Activated T-cell treated with anti-CD3 and anti-CD28 coated beads for 1 hour (primary cell): ENCODE data around the gene NR5A2.

Experiments
- DNase-seq: peaks from one replicate; pipeline ENCODE4 v3.0.0-alpha.2; 2020; ENCODE audit warnings: low read depth

NR5A2 gene

DNA sequence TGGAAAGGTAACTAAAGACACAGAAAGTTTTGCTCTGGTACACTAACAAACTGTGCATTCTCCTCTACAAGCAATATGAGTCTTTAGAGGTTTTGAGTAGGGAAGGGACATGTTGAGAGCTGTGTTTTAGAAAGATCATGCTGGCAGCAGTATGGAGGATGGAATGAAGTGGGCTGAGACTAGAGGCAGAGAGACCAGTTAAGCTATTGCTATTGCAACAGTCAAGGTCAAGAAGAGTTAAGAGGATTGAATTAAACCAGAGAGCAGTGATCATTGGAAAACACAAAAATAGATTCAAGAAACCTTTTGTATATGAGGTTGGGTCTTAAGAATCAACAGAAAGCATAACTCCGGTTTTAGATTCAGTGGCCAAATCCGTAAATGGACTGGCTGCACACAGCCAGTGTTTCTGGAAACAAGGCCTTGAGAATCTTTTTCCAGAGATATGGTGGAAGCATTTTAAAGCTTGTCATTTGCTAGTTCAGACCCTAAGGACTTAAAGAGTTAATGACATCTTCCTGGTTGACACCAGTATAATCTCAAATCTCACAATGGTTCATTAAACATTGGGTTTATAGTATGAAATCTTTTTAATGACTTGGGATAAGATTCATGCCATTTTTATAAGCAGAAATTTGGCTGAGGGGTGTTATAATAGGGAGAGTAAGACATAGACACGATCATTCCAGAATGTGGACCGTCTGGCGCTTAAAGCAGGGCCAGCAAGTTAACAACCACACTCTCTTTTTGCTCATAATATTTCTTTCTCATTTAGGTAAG lies 177.9 kb downstream of the NR5A2 start:
- DNase-seq, result no peak

DNA sequence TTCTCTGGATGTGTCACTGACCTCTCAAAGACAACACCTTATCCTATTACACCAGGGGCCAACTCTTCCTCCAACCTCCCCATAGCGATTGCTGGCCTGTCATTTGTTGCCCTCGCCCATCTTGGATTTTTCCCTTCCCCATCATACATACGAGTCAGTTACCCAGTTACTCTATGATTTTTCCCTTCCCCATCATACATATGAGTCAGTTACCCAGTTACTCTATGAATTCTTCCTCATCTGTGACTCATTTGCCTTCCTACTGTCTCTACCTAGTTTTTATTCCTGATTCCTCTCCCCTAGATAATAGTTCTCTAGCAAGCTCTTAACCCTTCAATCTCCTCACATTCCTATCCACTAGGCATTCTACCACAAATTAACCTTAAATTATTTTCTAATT lies 178.8 kb downstream of the NR5A2 start:
- no peak for DNase-seq

DNA sequence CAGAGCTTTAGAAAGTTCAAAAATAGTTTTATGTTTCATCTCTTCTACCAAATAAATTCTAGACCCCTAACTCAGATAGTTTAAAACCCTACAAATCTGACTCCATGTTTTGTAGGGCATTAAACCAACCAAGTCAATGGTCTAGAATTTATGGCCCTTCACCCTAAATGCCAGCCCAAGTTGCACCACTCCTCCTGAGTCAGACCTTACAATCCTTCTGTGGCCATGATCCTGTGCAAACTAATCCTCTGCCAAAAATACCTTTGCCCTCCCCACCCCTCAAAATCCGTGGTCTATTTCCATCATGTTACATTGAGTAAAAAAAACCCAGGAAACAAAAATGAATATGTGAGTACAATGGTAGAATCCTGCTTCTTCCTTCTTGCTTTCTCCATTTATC lies 179.3 kb downstream of the NR5A2 start:
- no peak for DNase-seq

DNA sequence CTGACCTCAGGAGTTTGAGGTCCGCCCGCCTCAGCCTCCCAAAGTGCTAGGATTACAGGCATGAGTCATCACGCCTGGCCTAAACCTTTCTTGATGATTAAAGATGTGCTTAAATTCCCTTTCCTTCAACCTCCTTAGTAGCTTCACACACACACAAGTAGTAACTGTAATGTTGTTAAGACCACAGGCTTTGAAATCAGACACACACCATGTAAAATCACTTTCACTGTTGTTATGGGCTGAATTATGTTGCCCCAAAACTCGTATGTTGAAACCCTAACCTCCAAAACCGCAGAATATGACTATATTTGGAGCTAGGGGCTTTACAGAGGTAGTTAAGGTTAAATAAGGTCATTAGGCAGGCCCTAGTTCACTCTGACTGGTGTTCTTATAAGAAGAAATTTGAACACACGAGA lies 180.2 kb downstream of the NR5A2 start:
- DNase-seq, result no peak

DNA sequence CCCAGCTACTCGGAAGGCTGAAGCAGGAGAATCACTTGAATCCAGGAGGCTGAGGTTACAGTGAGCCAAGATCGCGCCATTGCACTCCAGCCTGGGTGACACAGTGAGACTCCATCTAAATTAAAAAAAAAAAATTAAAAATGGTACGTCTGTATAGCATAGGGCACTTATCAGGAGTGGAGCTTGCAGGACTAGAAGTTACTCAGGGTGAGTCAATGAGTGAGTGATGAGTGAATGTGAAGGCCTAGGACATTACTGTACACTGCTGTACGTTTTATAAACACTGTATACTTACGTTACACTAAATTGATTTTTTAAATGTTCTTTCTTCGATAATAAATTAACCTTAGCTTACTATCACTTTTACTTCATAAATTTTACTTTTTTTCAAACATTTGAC lies 183.6 kb downstream of the NR5A2 start:
- no peak for DNase-seq

DNA sequence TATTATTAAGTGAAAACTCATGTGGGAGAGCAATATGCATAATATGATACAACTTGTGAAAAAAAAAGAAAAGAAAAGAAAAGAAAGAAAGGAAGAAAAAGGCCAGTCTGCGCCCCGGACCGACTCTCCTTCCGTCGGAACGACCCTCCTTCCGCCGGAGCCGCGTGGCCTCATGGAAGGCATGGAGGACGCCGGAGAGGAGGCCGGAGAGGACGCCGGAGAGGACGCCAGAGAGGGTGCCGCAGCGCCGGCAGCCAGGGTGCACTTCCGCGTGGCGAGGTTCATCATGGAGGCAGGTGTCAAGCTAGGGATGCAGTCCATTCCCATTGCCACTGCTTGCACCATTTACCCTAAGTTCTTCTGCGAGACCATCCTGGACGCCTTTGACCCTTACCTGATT lies 185.9 kb downstream of the NR5A2 start:
- no peak for DNase-seq

DNA sequence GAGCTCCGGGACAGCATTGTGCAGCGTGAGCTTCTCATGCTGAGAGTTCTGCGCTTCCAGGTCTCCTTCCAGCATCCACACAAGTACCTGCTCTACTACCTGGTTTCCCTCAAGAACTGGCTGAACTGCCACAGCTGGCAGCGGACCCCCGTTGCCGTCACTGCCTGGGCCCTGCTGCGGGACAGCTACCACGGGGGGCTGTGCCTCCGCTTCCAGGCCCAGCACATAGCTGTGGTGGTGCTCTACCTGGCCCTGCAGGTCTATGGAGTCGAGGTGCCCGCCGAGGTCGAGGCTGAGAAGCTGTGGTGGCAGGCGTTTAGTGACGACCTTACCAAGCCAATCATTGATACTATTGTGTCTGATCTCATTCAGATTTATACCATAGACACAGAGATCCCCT lies 186.4 kb downstream of the NR5A2 start:
- DNase-seq, result no peak

DNA sequence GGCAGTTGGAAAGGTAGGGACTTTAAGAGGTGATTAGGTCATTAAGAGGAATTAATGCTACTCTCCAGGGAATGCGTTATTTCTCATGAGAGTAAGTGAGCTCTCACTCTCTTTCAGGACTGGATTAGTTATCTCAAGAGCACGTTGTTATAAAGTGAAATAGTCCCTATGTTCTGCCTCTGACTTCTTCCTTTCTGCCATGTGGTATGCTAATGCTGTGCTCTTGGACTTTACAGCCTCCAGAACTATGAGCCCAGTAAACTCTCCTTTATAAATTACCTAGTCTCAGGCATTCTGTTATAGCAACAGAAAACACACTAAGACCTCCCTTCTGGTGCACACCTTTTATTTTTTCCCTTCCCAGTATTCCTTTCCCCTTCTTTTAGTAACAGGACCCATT lies 187.8 kb downstream of the NR5A2 start:
- no peak for DNase-seq

DNA sequence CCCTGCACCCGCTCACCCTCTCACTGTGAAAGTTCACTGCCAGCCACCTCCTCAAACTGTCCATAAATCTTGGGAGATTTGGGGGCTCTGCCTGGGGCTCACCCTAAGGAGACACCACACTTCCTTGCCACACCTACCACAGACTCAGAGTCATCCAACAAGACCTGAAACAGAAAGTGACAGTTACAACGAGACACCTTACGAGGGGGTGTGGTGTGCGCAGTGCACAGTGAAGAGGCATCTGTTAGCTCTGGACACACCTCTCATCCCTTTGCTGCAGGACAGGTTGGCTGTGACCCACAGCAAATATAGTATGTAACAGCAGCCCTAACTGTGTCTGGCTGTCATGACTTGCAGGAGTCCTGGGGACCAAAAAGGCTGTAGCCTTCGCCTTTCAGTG lies 190.2 kb downstream of the NR5A2 start:
- no peak for DNase-seq

DNA sequence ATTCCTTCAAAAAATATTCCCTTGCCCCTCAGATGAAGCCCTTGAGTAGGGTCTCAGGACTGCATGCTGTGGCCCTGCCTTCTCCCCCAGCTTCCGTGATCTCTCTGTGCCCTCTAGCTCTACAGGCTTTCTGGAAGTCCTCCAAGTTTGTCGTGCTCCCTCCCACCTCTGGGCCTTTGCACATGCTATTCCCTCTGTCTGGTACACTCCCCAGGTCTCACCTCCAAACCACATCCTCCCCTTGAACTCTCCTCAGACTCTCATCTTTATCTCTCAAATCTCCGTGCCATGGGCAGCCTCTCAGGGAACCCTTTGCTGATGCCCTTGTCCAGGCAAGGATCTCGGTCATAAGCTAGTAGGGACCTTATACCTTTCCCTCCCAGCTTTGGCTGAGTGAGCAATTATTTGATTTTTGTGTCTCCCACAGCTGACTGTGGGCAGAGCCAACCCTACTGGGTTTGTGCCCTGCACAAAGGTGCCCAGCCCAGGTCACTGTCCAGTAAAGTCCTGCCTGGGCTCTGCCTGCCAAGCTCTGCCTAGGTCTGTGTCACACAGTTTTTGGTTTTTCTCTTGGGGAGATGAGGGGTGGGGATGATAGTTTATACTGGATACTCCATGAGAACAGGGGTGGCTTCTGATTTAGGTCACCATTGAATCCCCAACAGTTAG lies 194.2 kb downstream of the NR5A2 start:
- no peak for DNase-seq

DNA sequence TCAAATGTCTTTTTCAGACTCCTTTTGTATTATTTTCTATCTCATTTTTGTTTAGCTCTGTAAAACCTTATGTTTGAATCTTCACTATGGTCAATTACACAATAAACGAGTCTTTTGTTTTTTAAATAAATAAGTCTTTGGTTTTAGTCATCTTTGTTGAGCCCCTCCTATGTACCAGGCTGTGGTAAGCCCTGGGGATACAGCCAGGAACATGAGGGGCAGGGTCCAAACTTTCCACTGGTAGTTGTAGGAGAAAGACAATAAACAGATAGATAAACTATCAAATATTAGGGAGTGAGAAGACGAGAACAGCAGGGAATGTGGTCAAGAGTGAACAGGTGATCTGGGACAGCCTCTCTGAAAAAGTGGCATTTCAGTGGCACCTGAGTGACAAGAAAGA lies 195.7 kb downstream of the NR5A2 start:
- no peak for DNase-seq

DNA sequence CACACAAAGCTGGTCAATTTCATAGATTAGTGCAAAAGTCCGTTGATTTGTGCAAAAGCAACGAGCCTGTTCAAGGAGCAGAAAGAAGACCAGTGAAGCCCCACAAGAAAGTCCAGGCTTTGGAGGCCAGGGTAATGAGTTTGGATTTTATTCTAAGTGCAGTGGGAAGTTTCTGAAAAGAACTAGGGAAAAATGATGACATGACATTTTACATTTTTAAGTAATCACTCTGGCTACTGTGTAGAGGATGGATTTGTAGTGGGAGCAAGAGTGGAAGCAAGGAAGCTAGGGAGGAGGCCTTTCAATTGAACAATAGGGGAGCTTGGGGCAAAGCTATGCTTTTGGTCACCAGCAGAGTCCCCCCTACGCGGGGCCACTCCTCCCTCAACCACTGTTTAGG lies 196.1 kb downstream of the NR5A2 start:
- DNase-seq, result no peak

DNA sequence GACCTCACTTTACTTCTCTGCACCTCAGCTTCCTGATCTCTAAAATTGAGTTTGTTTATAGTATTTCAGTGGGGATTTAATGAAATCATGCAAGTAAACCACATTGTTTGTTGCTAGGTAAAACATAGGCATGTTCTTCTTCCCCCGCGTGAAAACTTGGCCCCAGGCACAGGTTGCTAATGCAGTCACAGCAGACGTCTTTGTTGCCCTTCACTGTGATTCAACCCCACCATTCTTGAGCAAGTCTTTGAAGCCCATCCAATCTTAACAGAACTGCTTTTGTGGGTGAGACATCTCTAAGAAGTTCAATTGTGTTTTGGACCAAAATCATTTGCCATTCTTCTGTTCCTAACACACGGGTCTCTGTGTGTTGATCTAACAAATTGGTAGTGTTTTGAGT lies 196.8 kb downstream of the NR5A2 start:
- no peak for DNase-seq

DNA sequence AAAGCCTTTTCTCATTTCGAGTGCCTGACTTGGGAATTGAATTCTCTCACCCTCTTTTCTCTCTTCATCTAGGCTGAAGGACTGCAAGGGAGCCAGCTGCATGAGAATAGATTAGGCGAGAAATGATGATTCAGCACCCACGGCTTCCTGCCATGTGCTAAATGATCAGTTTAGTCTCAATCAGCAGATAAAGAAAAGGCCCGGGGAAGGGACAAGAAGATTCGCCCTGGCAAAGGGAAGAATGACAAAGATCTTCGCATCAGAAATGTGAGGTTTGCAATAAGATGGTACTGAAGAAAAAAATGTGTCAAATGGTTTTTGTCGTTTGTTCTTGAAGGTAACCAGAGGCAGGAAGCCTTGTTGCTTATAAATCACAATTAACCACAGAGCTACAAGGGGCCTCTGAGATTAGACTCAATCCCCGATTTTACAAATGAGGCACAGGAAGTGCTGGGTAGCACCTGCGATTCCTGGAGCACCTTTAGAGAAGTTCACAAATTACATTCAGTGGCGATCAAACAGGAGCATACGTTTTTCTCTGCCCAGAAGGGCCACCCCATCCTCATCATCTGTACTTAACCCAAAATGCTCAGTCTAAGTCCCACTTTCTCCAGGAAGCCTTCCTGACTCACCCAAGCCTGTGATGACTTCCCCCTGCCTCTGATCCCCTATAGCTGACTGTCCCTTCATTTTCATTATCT lies 198.9 kb downstream of the NR5A2 start:
- no peak for DNase-seq

DNA sequence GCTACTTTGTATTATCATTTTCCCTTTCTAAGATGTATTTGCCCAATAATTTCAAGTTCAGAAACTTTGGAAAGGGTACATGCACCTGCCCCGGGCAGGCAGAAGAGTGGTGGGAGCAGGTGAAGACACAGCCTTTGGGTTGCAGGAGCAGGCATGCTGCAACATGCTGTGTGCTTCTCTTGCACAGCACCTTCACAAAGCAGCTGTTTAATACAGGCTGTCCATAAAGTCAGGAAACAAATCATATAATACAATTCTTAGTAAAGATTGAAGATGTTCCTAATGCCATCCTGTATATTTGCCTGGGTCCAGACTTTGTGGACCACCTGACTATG lies 199.4 kb downstream of the NR5A2 start:
- DNase-seq, result no peak
